IPS-11a (cell line): ENCODE results near the gene SSPN.

Source experiments
- H3K4me3 ChIP-seq: one replicate; pipeline ENCODE4 v1.5.1; 2013; ENCODE audit warnings: low read depth, low read length, control low read depth

SSPN gene

DNA sequence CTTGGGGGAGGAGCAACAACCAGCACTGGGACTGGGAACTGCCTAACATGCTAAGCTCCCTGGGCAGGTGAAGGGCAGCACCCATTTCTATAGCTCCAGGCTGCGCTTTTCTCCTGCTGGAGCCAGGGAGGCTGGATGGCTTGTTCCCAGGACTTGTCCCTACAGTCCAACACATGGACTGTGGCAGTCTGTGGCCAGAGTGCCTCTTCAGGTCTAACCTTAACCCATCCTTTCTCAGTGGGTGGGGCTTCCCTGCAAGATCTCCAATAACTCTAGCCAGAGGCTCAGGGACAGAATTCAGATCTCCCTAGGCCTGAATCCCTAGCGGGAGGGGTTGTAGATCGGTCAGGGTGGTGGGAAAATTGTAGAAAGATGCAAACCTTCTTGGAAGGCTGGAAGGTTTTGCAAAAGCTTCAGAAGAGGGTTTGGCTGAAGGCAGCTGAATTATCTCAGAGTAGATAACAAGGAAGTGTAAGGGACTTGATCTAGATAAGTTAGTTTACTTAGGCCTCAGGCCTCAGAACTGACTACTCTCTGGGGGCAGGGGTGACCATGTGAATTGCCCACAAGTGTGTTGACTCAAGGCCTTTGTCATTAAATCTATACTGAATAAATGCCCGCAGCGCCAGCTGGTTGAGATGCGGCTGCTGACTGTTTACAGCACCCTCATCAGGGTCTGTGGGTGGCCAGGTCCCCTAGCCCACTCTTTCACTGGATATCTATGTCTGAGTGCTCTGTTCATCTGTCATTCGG is 60.7 kb downstream of the SSPN start:
- no peak overlapping the region for H3K4me3 ChIP-seq

DNA sequence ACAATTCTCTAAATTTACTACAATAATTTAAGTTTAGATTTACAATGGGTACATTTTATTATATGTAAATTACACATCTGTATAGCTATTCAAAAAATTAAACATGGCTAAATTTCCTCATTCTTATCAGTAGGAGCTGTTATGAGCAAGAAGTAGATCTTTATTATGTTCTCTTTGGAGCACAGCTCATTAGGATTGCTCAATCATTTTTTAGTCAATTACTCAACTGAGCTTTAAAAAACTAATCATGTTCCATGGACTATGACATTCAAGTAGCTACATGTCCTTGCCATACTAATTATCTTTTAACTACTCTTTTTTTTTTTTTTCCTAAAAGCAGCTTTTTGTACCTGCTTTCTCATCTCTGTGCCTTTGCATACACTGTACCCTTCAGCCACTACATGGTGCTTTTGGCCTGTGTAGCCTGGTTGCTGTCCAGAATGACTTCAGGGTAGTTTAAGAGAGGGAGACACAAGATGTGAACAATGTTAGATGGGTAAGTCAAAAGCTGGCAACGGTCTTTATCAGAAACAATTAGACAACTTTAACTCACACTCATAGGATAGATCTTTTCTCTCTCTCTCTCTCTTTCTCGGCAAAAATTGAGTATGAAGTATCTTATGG is 69.0 kb downstream of the SSPN start:
- no peak overlapping the region for H3K4me3 ChIP-seq

- H3K4me3 ChIP-seq: no peak overlapping the region
Observed at GRCh38 chr12:26265606-26266005, 70.2 kb downstream of the SSPN start.

GRCh38 chr12:26266881-26267280 is 71.5 kb downstream of the SSPN start:
- H3K4me3 ChIP-seq: no peak overlapping the region

DNA sequence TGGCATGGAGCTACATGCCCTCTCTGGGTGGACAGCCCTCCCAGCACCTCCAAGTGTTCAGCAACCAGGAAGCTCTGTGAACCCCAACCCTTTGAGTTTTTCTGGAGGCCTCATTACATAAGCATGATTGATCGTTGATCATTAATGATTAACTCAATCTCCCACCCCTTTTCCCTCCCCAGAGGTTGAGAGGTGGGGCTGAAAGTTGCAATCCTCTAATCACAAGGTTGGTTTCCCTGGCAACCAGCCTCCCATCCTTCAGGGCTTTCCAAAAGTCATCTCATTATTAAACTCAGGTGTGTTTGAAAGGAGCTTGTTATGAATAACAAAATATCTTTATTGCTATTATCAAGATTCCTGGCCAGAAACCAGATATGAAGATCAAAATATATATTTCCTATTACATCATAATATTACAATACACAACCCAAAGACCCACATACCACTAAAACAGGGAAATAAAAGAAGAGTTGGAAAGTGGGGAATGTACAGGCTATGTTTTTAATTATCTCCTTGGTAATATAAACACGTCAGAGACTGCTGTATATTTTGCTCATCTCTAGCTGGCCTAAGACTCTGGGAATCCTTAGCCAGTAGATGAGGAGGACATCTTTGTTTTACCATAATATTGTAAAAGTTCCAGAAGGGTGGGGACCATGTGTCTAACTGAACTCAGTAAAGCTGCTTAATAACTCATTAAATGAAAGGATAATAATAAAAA is 73.6 kb downstream of the SSPN start:
- H3K4me3 ChIP-seq: no peak overlapping the region

DNA sequence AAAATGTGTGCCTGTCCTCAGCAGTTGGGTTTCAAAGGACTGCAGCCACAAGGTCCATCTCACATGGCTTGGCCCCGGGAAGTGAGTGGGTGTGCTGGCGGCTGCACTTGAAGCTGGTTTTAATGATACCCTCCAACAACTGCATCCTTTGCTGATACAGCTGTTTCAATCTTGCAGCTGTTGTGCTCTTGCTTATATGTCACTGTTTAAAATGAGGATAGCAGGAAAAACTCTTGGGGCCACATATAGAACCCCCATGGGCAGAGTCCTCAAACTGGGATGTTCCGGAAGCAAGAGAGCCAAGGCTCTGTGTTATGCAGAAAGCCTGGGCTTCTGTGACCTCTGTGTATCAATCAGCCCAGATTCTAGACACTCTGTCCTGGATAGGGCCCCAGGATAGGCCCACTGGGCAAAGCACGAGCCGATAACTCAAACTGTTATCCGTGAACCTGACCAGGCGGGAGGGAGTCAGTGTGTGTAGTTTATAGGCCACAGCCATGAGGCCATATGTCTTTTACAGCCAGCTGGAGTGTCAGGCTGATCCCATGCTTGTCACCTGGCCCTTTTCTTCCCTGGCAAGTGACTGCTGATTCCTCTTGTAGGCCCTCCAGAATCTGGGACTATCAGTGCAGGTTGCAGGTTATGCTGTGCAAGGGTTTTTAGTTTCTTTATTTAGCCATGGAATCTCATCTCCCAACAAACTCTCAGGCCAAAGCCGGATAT is 74.3 kb downstream of the SSPN start:
- H3K4me3 ChIP-seq: no peak overlapping the region

DNA sequence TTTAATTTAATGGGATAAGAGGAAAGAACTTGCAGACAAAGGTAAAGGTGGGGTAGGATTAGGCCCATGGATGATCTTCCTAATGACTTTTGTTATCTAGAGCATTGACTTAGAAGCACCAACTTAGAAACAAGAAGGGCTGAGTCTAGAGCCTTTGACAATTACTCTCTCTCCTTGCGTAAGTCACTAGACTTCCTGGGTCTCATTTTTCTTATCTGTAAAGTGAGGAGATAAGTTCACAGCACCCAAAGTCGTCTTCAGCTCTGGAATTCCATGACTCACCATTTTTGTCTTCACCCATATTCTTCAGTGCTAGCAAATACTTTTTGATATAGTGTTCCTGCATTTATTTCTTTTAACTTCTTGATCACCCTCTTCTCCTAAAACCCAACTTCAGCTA is 75.7 kb downstream of the SSPN start:
- no peak overlapping the region for H3K4me3 ChIP-seq

- no peak overlapping the region for H3K4me3 ChIP-seq
Observed at GRCh38 chr12:26271889-26272492, 76.6 kb downstream of the SSPN start.

- no peak overlapping the region for H3K4me3 ChIP-seq
Observed at GRCh38 chr12:26272851-26273250, 77.5 kb downstream of the SSPN start.

DNA sequence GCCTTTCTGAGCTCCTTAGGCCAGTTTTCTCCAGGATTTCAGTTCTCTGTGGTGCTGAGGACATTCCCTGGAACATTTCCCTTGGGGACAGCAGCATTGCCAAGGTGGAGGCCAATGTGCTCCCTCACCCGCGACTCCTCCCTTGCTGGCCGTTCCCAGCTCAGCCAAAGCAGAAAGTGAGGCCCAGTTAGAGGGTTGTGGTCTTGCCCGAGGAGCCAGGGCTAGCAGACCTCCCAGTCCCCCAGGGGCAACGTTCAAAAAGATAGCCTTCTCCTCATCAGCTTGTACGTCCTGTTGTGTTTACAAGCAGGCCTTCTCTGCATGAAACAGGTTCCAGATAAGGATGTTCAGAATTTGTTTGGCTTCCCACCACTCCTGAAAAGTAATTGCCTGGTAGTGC is 78.4 kb downstream of the SSPN start:
- no peak overlapping the region for H3K4me3 ChIP-seq

DNA sequence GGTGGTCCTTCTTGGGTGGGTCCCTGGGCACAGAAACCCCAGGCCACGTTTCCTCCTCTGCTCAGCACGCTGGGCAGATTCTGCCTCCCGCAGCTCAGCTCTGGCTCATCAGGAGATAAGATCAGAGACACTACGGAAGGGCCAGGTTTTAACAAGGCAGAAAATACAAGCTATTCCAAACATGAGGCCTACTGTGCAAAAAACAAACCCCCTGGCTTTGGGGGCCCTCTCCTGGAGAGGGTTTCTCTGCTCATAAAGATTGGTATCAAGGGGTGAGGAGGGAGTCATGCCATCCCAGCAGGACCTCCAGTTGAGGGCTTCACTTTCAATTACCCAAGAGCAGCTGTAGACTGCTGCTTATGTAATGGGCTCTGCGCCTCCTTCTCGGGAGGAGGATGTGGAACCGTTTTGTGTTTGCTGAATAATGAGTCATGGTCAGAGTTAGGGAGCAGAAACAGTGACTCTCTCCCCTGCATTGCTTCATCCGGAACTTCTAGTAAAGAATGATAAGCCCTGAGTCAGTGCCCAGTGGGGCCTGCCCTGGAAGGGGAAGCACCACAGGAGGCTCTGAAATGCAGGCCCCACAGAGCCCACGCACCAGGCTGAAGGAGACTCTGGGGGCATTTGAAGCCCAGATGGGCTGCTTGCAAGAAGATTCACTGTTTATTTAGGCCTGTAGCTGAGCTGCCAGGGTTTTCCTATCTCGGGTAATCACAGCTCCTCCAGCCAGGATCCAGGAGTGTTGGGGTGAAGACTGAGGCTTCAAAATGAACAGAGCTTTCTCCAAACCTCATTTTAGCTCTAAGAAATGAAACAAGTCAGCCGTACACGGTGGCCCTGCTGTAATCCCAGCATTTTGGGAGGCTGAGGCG is 79.3 kb downstream of the SSPN start:
- H3K4me3 ChIP-seq: no peak overlapping the region

DNA sequence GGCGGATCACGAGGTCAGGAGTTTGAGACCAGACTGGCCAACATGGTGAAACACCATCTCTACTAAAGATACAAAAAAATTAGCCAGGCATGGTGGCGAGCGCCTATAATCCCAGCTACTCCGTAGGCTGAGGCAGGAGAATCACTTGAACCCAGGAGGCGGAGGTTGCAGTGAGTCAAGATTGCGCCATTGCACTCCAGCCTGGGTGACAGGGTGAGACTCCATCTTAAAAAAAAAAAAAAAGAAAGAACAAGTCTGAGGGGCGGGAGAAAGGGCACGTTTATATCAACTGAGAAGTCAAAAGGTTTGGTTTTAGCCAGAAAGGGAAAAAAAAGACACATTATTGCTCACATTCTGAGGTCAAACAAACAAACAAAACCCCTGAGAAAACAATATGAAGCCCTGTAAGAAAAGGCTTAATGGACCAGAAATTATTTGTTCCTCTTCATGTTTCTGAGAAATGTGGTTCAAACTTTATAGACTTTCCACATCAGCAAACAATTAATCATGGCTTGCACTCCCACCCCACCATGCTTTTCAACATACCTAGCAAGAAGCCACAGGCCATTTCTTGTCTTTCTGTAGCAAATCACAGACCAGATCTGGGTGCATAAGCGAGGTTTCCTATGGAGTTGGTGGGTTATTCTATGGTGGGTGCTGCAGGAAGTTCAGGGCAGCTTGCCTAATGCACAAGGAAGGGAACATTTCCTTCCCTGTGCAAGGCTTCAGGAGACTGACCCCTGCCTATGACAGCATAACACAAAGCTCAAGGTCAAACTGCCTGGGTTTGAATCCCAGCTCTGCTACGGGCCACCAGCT is 80.1 kb downstream of the SSPN start:
- no peak overlapping the region for H3K4me3 ChIP-seq

- no peak overlapping the region for H3K4me3 ChIP-seq
Observed at GRCh38 chr12:26276709-26277108, 81.3 kb downstream of the SSPN start.

DNA sequence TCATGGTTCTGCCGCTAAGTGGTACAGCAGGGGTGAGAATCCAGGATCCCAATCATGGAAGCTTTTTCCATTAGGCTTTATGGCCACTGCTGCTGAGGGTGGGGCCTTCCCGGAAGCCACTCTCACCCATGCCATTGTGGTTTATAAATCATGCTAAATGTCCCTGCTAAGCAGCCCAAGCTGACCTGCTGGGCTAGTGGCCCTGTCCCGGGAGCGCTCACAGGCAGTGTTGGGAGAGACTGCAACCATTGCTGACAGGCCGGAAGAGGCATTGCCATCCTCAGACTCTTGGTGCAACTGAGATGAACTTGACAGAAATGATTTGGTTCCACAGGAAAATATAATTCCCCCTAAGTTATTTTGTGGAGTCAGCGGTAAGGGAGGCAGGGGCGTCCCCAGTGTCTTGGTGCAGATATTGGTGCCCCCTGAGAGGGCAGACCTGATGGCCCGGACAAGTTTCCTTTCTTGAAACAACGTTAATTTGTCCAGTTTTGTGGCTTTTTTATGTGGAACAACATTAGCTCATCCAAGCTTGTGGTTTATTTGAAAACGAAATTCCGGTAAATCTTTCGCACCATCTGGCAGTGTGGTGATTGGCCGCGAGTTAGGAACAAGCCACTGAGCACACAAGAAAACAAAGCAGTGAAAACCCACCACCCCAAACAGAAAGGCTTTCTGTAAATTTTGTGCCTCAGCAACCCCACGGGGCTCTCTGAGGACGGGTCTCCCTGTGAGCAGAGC is 82.3 kb downstream of the SSPN start:
- no peak overlapping the region for H3K4me3 ChIP-seq

DNA sequence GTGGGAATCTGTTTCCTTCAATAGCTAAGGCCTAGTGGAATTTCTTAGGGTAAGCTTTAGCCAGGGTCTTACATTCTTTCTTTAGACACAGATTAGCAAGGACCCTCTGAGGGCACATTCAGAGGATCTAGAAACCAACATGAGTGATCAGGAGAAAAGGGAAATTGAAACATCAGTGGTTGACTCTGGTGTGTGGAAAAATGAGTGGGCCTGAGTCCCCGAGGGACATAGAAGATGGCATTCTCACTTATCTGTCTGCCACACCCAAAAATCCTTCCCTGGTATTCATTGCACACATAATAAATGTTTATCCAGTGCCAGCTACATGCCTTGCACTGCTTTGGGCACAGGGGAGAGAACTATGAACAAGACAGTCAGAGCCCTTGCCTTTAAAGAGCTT is 82.9 kb downstream of the SSPN start:
- no peak overlapping the region for H3K4me3 ChIP-seq

GRCh38 chr12:26278666-26279065 is 83.3 kb downstream of the SSPN start:
- H3K4me3 ChIP-seq: no peak overlapping the region

GRCh38 chr12:26279091-26279490 is 83.7 kb downstream of the SSPN start:
- H3K4me3 ChIP-seq: no peak overlapping the region

- H3K4me3 ChIP-seq: no peak overlapping the region
Observed at GRCh38 chr12:26279908-26280307, 84.5 kb downstream of the SSPN start.

GRCh38 chr12:26280869-26281268 is 85.5 kb downstream of the SSPN start:
- H3K4me3 ChIP-seq: no peak overlapping the region
